Neural progenitor cell (in vitro differentiated cells): Measurements from ENCODE around the gene TTLL8. TPM values are rescaled to one million over a fixed set of nuclear protein-coding genes. Genes with fewer than 3 reads are reported as not detected.

ENCODE experiments used
- DNase-seq: peaks from one replicate; pipeline ENCODE4 v3.0.0-alpha.2; 2016; ENCODE audit warnings: low spot score
- H2AFZ ChIP-seq: fragments of 200-600 bp; sonication (generic); replicated peaks from 2 replicates; pipeline ENCODE4 v1.6.1; 2016; ENCODE audit warnings: antibody characterized with exemption
- H3F3A ChIP-seq: fragments of 200-600 bp; sonication (generic); 2 replicates; pipeline ENCODE4 v1.6.1; 2016; ENCODE audit warnings: antibody characterized with exemption, low read depth
- H3K27ac ChIP-seq: fragments of 200-600 bp; sonication (generic); 2 replicates; pipeline ENCODE4 v1.5.1; 2016; ENCODE audit warnings: mild to moderate bottlenecking
- H3K27me3 ChIP-seq: fragments of 200-600 bp; sonication (generic); 2 replicates; pipeline ENCODE4 v1.6.1; 2016; ENCODE audit warnings: mild to moderate bottlenecking, moderate library complexity
- H3K36me3 ChIP-seq: fragments of 200-600 bp; sonication (generic); 2 replicates; pipeline ENCODE4 v1.5.1; 2016
- H3K4me1 ChIP-seq: fragments of 200-600 bp; sonication (generic); 2 replicates; pipeline ENCODE4 v1.6.1; 2016; ENCODE audit warnings: mixed run types
- H3K4me2 ChIP-seq: fragments of 200-600 bp; sonication (generic); 2 replicates; pipeline ENCODE4 v1.6.1; 2016
- H3K4me3 ChIP-seq: fragments of 200-600 bp; sonication (generic); 2 replicates; pipeline ENCODE4 v1.5.1; 2016
- H3K79me2 ChIP-seq: fragments of 200-600 bp; sonication (generic); 2 replicates; pipeline ENCODE4 v1.6.1; 2016; ENCODE audit warnings: low read depth
- H3K9ac ChIP-seq: fragments of 200-600 bp; sonication (generic); 2 replicates; pipeline ENCODE4 v1.6.1; 2016
- H3K9me3 ChIP-seq: fragments of 200-600 bp; sonication (generic); 2 replicates; pipeline ENCODE4 v1.5.1; 2016; ENCODE audit warnings: low read depth
- H4K20me1 ChIP-seq: fragments of 200-600 bp; sonication (generic); 2 replicates; pipeline ENCODE4 v1.6.1; 2016; ENCODE audit warnings: low read depth
- H3K27ac Mint-ChIP-seq: 3 replicates; pipeline ENCODE4 v1.8.0; 2021; ENCODE audit warnings: mixed read lengths
- H3K27me3 Mint-ChIP-seq: 2 replicates; pipeline ENCODE4 v1.8.0; 2022; ENCODE audit warnings: low read depth, mild to moderate bottlenecking, inconsistent platforms, moderate library complexity, mixed read lengths; ENCODE audit not compliant: insufficient read depth
- H3K36me3 Mint-ChIP-seq: 3 replicates; pipeline ENCODE4 v1.8.0; 2021; ENCODE audit warnings: mixed read lengths
- H3K4me1 Mint-ChIP-seq: 3 replicates; pipeline ENCODE4 v1.8.0; 2021; ENCODE audit warnings: mixed read lengths
- H3K4me3 Mint-ChIP-seq: 3 replicates; pipeline ENCODE4 v1.8.0; 2021; ENCODE audit warnings: mild to moderate bottlenecking, moderate library complexity, mixed read lengths
- H3K9me3 Mint-ChIP-seq: 3 replicates; pipeline ENCODE4 v1.8.0; 2020; ENCODE audit warnings: mixed read lengths
- CTCF ChIP-seq: fragments of 200-600 bp; sonication (generic); IDR thresholded peaks from 2 replicates; pipeline ENCODE4 v1.5.1; 2017; ENCODE audit warnings: antibody characterized with exemption, mild to moderate bottlenecking
- EZH2 ChIP-seq: fragments of 200-600 bp; sonication (generic); IDR thresholded peaks from 2 replicates; pipeline ENCODE4 v1.6.1; 2017; ENCODE audit warnings: antibody characterized with exemption, mild to moderate bottlenecking, moderate library complexity
- EZH2phosphoT487 ChIP-seq: fragments of 200-600 bp; sonication (generic); IDR thresholded peaks from 2 replicates; pipeline ENCODE4 v1.6.1; 2017; ENCODE audit warnings: antibody characterized with exemption
- total RNA-seq: library from RNA; depleted of rRNA; stranded (reverse); fragments of >200 nt; gene quantifications from 2 replicates; pipeline ENCODE4 v1.2.3, GENCODE V29; 2015; ENCODE audit warnings: low replicate concordance

Gene TTLL8
- total RNA-seq, 1 donor from 2014 or later = not detected

GRCh38 chr22:49995361-49996118, 62.6 kb downstream of the TTLL8 start:
- Mint-ChIP-seq H3K9me3 (peaks cover 18% of the 10 kb centered on the region), H3K4me3 (no peak overlapping the region), H3K4me1 (peaks cover 9% of the 10 kb centered on the region), H3K27me3 (peaks cover 13% of the 10 kb centered on the region), H3K36me3 (no peaks in the 10 kb centered on the region), H3K27ac (no peak overlapping the region)
- Histone ChIP-seq H4K20me1 (no peaks in the 10 kb centered on the region), H3F3A (peaks cover 6% of the 10 kb centered on the region), H3K4me2 (no peak overlapping the region), H3K79me2 (no peaks in the 10 kb centered on the region), H3K36me3 (no peaks in the 10 kb centered on the region), H3K4me3 (no peak overlapping the region), H2AFZ (no peak overlapping the region), H3K9ac (no peak overlapping the region), H3K27ac (no peak overlapping the region), H3K27me3 (peaks cover 28% of the 10 kb centered on the region), H3K4me1 (no peaks in the 10 kb centered on the region), H3K9me3 (no peaks in the 10 kb centered on the region)
- TF ChIP-seq EZH2phosphoT487 (no peak), CTCF (no peak)
- no peak for DNase-seq

GRCh38 chr22:49995041-49995360, 63.1 kb downstream of the TTLL8 start:
- Histone ChIP-seq H3K36me3 (no peaks in the 10 kb centered on the region), H3K4me3 (no peak overlapping the region), H3K79me2 (no peaks in the 10 kb centered on the region), H3K27me3 (peaks cover 22% of the 10 kb centered on the region), H3K9me3 (no peaks in the 10 kb centered on the region), H3K4me1 (no peaks in the 10 kb centered on the region), H2AFZ (no peak overlapping the region), H3K9ac (no peak overlapping the region), H3K27ac (no peak overlapping the region), H4K20me1 (no peaks in the 10 kb centered on the region), H3F3A (peaks cover 6% of the 10 kb centered on the region), H3K4me2 (no peak overlapping the region)
- H3K4me3 Mint-ChIP-seq = no peak overlapping the region
- no peak for DNase-seq
- peaks cover 21% of the 10 kb centered on the region for H3K9me3 Mint-ChIP-seq
- H3K27me3 Mint-ChIP-seq = peaks cover 13% of the 10 kb centered on the region
- H3K36me3 Mint-ChIP-seq = no peaks in the 10 kb centered on the region
- H3K27ac Mint-ChIP-seq = no peak overlapping the region
- H3K4me1 Mint-ChIP-seq = peaks cover 9% of the 10 kb centered on the region
- no peak for TF ChIP-seq EZH2
- TF ChIP-seq EZH2phosphoT487 = no peak
- no peak for TF ChIP-seq CTCF

GRCh38 chr22:49994361-49995040, 63.6 kb downstream of the TTLL8 start:
- H3K9me3 ChIP-seq = no peaks in the 10 kb centered on the region
- no peak overlapping the region for H3K4me2 ChIP-seq
- no peaks in the 10 kb centered on the region for H3K36me3 ChIP-seq
- no peaks in the 10 kb centered on the region for H3K4me1 ChIP-seq
- no peak overlapping the region for H3K27ac ChIP-seq
- H3K9me3 Mint-ChIP-seq = peaks cover 24% of the 10 kb centered on the region
- peaks cover 18% of the 10 kb centered on the region for H3K27me3 ChIP-seq
- no peaks in the 10 kb centered on the region for H3K79me2 ChIP-seq
- H3K27ac Mint-ChIP-seq = no peak overlapping the region
- H3K4me3 Mint-ChIP-seq = no peak overlapping the region
- H3K27me3 Mint-ChIP-seq = peaks cover 13% of the 10 kb centered on the region
- H3K36me3 Mint-ChIP-seq = no peaks in the 10 kb centered on the region
- H3K4me1 Mint-ChIP-seq = peaks cover 9% of the 10 kb centered on the region
- no peak for DNase-seq
- peaks cover 3% of the 10 kb centered on the region for H3F3A ChIP-seq
- H4K20me1 ChIP-seq = no peaks in the 10 kb centered on the region
- TF ChIP-seq CTCF (no peak), EZH2phosphoT487 (no peak), EZH2 (no peak)
- no peak overlapping the region for H3K9ac ChIP-seq
- H3K4me3 ChIP-seq = no peak overlapping the region
- no peak overlapping the region for H2AFZ ChIP-seq
